Erythroblast (primary cell): Measurements from ENCODE around the gene RPL41.

Experiments
- GATA1 ChIP-seq: IDR thresholded peaks from 2 replicates; pipeline ENCODE4 v1.6.1; 2011; ENCODE audit warnings: low read depth, mild to moderate bottlenecking, control low read depth, low read length, moderate library complexity
- POLR2A ChIP-seq: IDR thresholded peaks from 2 replicates; pipeline ENCODE4 v1.6.1; 2011; ENCODE audit warnings: mild to moderate bottlenecking, low read length

- TF ChIP-seq POLR2A, result peak; percentile 76
- TF ChIP-seq GATA1, result no peak
Measured at GRCh38 chr12:56152132-56152755, 35.8 kb downstream of the RPL41 start, which contains the start of gene MYL6B.
